ENCODE measurements around the gene ANO4.
"Not testable (repeated sequence)": the region's sequence is repeated elsewhere in the genome, so short reads cannot be mapped to it uniquely, and the experiment has no call there.

ANO4 gene

GRCh38 chr12:101051901-101052550 is 257.4 kb downstream of the ANO4 start:
- no peak for DNase-seq

- no peak for DNase-seq
Observed at GRCh38 chr12:101053203-101053602, 258.6 kb downstream of the ANO4 start.

GRCh38 chr12:101055940-101056339 is 261.4 kb downstream of the ANO4 start:
- no peak for DNase-seq

- not testable (repeated sequence) for DNase-seq
Observed at GRCh38 chr12:101062508-101062907, 267.9 kb downstream of the ANO4 start.

- no peak for DNase-seq
Observed at GRCh38 chr12:101064721-101065120, 270.1 kb downstream of the ANO4 start.

GRCh38 chr12:101066489-101066888 is 271.9 kb downstream of the ANO4 start:
- no peak for DNase-seq

GRCh38 chr12:101068402-101068801 is 273.8 kb downstream of the ANO4 start:
- no peak for DNase-seq

- no peak for DNase-seq
Observed at GRCh38 chr12:101068836-101069235, 274.3 kb downstream of the ANO4 start.

- DNase-seq = no peak
Observed at GRCh38 chr12:101074940-101075680, 280.5 kb downstream of the ANO4 start.

- no peak for DNase-seq
Observed at GRCh38 chr12:101076921-101077320, 282.3 kb downstream of the ANO4 start.

GRCh38 chr12:101077791-101078528 is 283.4 kb downstream of the ANO4 start:
- DNase-seq = no peak

GRCh38 chr12:101078536-101079285 is 284.1 kb downstream of the ANO4 start:
- no peak for DNase-seq

GRCh38 chr12:101082706-101083105 is 288.1 kb downstream of the ANO4 start:
- no peak for DNase-seq

GRCh38 chr12:101086490-101087135 is 292.0 kb downstream of the ANO4 start:
- no peak for DNase-seq

- no peak for DNase-seq
Observed at GRCh38 chr12:101087920-101088319, 293.3 kb downstream of the ANO4 start.

GRCh38 chr12:101089271-101089670 is 294.7 kb downstream of the ANO4 start:
- no peak for DNase-seq

GRCh38 chr12:101090222-101090621 is 295.6 kb downstream of the ANO4 start:
- not testable (repeated sequence) for DNase-seq

GRCh38 chr12:101097829-101098580 is 303.4 kb downstream of the ANO4 start:
- DNase-seq = peak; percentile 33

- no peak for DNase-seq
Observed at GRCh38 chr12:101107032-101107763, 312.6 kb downstream of the ANO4 start.

GRCh38 chr12:101108130-101108529 is 313.6 kb downstream of the ANO4 start:
- no peak for DNase-seq

- DNase-seq = no peak
Observed at GRCh38 chr12:101110866-101111265, 316.3 kb downstream of the ANO4 start.
